Activated naive CD4-positive, alpha-beta T cell treated with anti-CD3 and anti-CD28 coated beads, Interleukin-2, amount 10 ng/mL, durations not matched to agents 7 days and 5 days (primary cell): ENCODE measurements around the gene SCUBE3.

ENCODE experiments used
- CTCF ChIA-PET: fragments of 350-600 bp; sonication (Branson Sonifier 250); formaldehyde crosslinking; loops from one replicate; lab custom pipeline; 2021; ENCODE audit warnings: antibody characterized with exemption; lab: Charles Lee
- DNase-seq: peaks from one replicate; pipeline ENCODE4 v3.0.0-alpha.2; 2020
- H3K27ac Mint-ChIP-seq: one replicate; pipeline ENCODE4 v1.8.0; 2021; ENCODE audit warnings: mild to moderate bottlenecking, moderate library complexity, mixed read lengths
- H3K27me3 Mint-ChIP-seq: one replicate; pipeline ENCODE4 v1.8.0; 2021; ENCODE audit warnings: mild to moderate bottlenecking, mixed read lengths
- H3K36me3 Mint-ChIP-seq: one replicate; pipeline ENCODE4 v1.8.0; 2021; ENCODE audit warnings: mixed read lengths
- H3K4me1 Mint-ChIP-seq: one replicate; pipeline ENCODE4 v1.8.0; 2021; ENCODE audit warnings: mixed read lengths
- H3K4me3 Mint-ChIP-seq: one replicate; pipeline ENCODE4 v1.8.0; 2021; ENCODE audit warnings: mild to moderate bottlenecking, moderate library complexity, mixed read lengths
- H3K9me3 Mint-ChIP-seq: one replicate; pipeline ENCODE4 v1.8.0; 2021; ENCODE audit warnings: mixed read lengths

Gene SCUBE3

DNA sequence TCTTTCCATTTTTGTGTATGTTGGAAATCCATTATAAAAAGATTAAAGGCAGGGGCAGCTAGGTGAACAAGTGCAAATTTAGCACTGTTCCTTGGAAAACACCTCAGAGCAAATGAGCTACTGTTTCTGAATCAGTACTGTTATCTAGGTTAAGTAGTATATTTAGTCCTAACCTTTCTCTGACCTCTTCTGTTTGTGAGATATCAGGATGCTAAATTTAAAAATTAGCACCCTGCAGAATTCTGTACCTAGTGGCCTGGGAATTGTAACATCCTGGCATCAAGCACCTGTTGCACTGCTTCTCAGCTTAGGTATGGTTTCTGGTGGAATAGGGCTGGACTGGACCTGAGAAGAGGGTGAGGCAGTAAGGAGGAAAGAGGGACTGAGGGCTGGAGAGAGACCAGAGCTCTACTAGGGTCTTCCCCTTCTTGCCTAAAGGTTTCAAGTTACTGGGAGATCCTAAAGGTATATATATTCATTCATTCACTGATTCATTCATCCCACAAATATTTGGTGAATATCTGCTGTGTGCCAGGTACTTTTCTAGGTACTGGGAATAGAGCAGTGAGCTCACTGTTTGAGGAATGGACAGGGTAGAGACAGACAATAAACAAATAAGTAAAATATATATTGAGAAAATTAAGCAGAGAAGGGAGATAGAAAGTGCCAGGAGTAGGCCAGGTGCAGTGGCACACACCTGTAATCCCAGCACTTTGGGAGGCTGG, 51.0 kb downstream of the SCUBE3 start:
- DNase-seq: no peak
- H3K27me3 Mint-ChIP-seq: no peaks in the 10 kb centered on the region
- CTCF ChIA-PET: interaction anchor here (1.8 kb wide), 1 partner anchor 23 kb away, joined by 3 read pairs; no protein-coding TSS in a partner anchor
- H3K9me3 Mint-ChIP-seq: no peaks in the 10 kb centered on the region
- peaks cover 36% of the 10 kb centered on the region for H3K4me1 Mint-ChIP-seq
- peaks cover 5% of the 10 kb centered on the region for H3K36me3 Mint-ChIP-seq
- H3K4me3 Mint-ChIP-seq: no peak overlapping the region
- H3K27ac Mint-ChIP-seq: no peak overlapping the region

DNA sequence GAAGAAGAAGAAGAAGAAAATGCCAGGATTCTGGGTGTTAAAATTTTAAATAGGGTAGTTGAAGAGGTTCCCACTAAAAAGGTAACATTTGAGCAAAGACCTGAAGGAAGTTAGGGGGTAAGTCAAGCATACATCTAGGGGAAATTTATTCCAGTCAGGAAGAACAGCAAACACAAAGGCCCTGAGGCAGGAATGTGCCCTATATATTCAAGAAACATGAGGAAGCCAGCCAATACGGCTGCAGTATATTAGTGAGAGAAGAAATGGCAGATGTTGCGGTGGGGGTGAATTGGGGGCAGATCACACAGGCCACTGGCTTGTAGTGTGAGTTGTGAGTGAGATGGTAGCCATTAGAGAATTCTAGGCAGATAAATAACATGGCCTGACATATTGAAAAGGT, 51.8 kb downstream of the SCUBE3 start:
- no peaks in the 10 kb centered on the region for H3K27me3 Mint-ChIP-seq
- no peaks in the 10 kb centered on the region for H3K9me3 Mint-ChIP-seq
- no peak overlapping the region for H3K4me3 Mint-ChIP-seq
- H3K4me1 Mint-ChIP-seq: peaks cover 29% of the 10 kb centered on the region
- no peak for DNase-seq
- H3K36me3 Mint-ChIP-seq: peaks cover 8% of the 10 kb centered on the region
- no peak overlapping the region for H3K27ac Mint-ChIP-seq
- CTCF ChIA-PET: no interaction called here

DNA sequence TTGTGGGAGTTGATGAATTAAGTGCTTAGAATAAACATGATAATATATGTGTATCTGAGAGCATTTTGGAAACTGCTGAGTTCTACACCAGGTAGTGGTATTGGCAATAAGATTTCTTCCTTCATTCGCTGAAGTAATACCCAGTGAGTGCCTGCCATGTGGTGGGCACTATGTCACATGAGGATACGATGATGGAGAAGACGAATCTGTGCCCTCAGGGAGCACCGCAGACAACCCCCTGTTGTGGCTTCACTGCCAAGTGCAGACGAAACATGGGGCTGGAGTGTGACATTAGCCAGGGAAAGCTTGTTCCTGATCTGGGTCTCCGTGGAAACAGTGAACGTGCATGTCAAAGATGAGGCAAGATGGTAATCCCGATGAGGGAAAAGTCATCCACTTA, 53.7 kb downstream of the SCUBE3 start:
- peaks cover 16% of the 10 kb centered on the region for H3K4me1 Mint-ChIP-seq
- CTCF ChIA-PET: interaction anchor here (1.0 kb wide), 1 partner anchor 9 kb away, joined by 3 read pairs; no protein-coding TSS in a partner anchor
- no peaks in the 10 kb centered on the region for H3K27me3 Mint-ChIP-seq
- no peaks in the 10 kb centered on the region for H3K9me3 Mint-ChIP-seq
- no peak overlapping the region for H3K4me3 Mint-ChIP-seq
- DNase-seq: no peak
- no peak overlapping the region for H3K27ac Mint-ChIP-seq
- peaks cover 7% of the 10 kb centered on the region for H3K36me3 Mint-ChIP-seq

DNA sequence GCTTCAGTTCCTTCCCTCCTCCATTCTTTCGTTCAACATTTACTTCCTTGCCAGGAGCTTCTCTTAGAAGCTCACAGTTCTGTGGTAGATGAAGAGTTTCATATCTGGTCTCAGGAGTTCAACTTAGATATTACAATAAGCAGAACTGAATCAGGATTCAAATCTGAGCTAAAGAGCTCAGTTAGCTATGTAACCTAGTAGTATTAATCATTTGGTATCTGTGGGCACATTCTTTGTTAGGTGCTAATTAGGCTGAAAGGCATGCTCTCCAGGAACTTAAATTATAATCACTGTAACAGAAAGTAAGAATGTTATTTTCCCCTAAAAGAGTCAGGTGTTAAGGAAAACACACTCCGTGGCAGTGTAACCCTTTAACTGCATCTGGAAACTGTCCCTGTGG, 54.1 kb downstream of the SCUBE3 start:
- H3K9me3 Mint-ChIP-seq: no peaks in the 10 kb centered on the region
- H3K4me1 Mint-ChIP-seq: peaks cover 12% of the 10 kb centered on the region
- DNase-seq: no peak
- no peaks in the 10 kb centered on the region for H3K27me3 Mint-ChIP-seq
- CTCF ChIA-PET: interaction anchor here (1.0 kb wide), 1 partner anchor 9 kb away, joined by 3 read pairs; no protein-coding TSS in a partner anchor
- H3K27ac Mint-ChIP-seq: no peak overlapping the region
- peaks cover 7% of the 10 kb centered on the region for H3K36me3 Mint-ChIP-seq
- H3K4me3 Mint-ChIP-seq: no peak overlapping the region

DNA sequence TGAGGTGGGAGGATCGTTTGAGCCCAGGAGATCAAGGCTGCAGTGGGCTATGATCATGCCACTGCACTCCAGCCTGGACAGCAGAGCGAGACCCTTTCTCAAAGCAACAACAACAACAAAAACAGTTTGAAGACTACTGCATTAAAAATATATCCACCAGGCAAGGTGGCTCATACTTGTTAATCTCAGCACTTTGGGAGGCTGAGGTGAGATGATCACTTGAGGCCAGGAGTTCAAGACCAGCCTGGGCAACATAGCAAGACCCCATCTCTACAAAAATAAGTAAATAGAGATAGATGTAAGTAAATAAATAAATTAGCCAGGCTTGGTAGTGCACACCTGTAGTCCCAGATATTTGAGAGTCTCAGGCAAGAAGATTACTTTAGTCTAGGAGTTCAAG, 58.2 kb downstream of the SCUBE3 start:
- peaks cover 4% of the 10 kb centered on the region for H3K4me1 Mint-ChIP-seq
- no peak for DNase-seq
- H3K27me3 Mint-ChIP-seq: no peaks in the 10 kb centered on the region
- H3K36me3 Mint-ChIP-seq: peaks cover 3% of the 10 kb centered on the region
- no peak overlapping the region for H3K27ac Mint-ChIP-seq
- no peaks in the 10 kb centered on the region for H3K9me3 Mint-ChIP-seq
- CTCF ChIA-PET: interaction anchor here (1.1 kb wide), 1 partner anchor 754 kb away, joined by 3 read pairs; no protein-coding TSS in a partner anchor
- H3K4me3 Mint-ChIP-seq: no peak overlapping the region

DNA sequence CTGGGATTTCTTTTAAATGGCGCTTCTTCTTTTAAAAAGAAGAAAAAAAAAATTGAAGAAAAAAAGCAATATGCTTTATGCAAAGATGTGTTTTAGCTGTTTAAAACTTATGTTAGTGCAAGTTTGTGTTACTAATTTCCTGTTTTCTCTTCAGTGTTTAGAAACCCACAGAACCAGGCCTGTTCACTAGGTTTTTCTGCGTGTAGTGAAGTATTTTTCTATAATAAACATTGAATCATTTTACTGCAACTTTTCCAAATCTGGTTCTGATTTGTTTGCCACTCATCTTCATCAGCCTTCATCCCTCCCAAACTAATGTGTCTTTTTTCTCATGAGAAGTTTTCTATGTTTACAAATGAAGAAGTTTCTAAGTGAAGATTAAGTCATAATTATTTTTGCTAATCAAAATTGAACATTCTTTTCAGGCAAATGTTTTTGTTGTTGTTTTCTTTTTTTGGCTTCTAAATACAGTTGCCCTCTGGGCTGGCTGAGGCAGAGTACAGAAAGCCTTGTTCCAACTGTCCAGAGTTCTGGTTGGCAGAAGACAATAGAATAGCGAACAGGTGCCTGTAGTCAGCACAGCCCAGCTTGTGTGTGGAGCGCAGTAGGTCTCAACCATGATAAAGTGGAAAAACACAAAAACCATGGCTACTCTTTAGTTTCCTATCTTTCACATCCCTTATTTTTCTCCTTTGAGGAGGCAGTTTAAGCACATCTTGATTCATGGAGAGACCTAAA, 60.2 kb downstream of the SCUBE3 start:
- Mint-ChIP-seq H3K27me3 (no peaks in the 10 kb centered on the region), H3K27ac (no peak overlapping the region), H3K4me1 (peaks cover 4% of the 10 kb centered on the region), H3K36me3 (peaks cover 3% of the 10 kb centered on the region), H3K4me3 (no peak overlapping the region), H3K9me3 (no peaks in the 10 kb centered on the region)
- no peak for DNase-seq
- CTCF ChIA-PET: interaction anchor here (1.3 kb wide), 1 partner anchor 21 kb away, joined by 3 read pairs; no protein-coding TSS in a partner anchor

DNA sequence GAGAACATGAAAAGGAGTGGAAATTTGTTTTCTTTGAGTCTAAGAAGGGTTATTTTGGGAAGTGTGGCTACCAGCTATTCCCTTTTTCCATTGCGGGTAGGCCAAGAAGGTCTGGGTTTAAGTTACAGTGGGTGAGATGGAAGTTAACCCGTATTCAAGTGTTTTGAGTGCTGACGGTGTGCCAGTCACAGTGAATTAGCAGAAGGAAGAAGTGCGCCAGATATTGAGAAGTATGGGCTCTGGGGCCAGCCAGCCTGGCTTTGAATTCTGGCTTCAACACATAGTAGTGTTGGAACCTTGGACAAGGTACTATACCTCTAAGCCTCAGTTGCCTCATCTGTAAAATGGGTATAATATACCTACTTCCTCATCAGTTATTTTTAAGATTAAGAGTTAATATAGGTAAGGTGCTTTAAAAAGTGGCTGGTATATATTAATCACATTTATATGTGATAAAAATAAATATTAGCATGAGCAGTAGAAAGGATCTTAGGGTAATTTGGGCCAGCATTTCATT, 62.0 kb downstream of the SCUBE3 start:
- Mint-ChIP-seq H3K36me3 (no peaks in the 10 kb centered on the region), H3K4me3 (no peak overlapping the region), H3K27ac (no peak overlapping the region), H3K4me1 (peaks cover 3% of the 10 kb centered on the region), H3K27me3 (no peaks in the 10 kb centered on the region), H3K9me3 (no peaks in the 10 kb centered on the region)
- CTCF ChIA-PET: interaction anchor here (0.6 kb wide), 1 partner anchor 183 kb away, joined by 3 read pairs; no protein-coding TSS in a partner anchor
- no peak for DNase-seq

DNA sequence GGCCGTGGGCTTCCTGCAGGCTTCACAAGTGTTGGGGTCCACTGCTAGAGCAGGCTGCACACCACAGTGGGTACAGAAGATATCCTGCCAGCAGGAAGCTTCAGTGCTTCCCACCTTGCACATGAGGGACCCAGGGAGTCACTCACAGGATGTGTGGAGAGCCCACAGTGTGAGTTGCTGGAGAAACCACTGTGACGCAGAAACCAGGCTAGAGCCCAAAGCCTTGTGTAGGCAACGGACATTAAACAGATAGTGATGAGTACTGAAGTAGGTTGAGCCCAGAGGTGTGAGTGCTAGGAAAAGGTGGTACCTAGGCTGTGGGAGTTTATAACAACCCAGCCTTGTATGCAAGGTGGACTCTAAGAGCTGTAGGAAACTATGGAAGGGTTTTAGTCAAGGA, 65.0 kb downstream of the SCUBE3 start:
- Mint-ChIP-seq H3K4me1 (peaks cover 3% of the 10 kb centered on the region), H3K4me3 (no peak overlapping the region), H3K36me3 (peaks cover 15% of the 10 kb centered on the region), H3K27ac (no peak overlapping the region), H3K9me3 (no peaks in the 10 kb centered on the region), H3K27me3 (no peaks in the 10 kb centered on the region)
- CTCF ChIA-PET: interaction anchor here (0.7 kb wide), 1 partner anchor 15 kb away, joined by 4 read pairs; no protein-coding TSS in a partner anchor
- DNase-seq: no peak

DNA sequence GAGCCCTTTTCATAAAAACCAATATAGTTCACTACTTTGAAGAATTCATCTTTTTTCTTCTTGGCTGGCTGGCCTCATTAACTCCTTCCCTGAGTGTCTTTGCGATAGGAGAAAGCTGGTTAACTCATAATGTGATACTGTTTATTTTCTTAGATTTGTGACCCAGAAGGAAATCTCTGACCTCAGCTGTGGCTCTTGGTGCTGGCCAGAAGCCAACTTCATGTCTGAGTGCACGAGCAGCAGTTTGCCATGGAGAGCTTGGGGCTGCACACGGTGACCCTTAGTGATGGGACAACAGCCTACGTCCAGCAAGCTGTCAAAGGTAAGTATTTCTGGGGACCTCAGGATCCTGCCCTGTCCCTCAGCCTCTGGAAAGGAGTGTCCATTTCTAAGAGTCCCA, 67.1 kb downstream of the SCUBE3 start:
- CTCF ChIA-PET: interaction anchor here (1.5 kb wide), 1 partner anchor 9 kb away, joined by 3 read pairs; no protein-coding TSS in a partner anchor
- H3K4me1 Mint-ChIP-seq: no peaks in the 10 kb centered on the region
- no peaks in the 10 kb centered on the region for H3K9me3 Mint-ChIP-seq
- no peak overlapping the region for H3K4me3 Mint-ChIP-seq
- no peak for DNase-seq
- peaks cover 23% of the 10 kb centered on the region for H3K36me3 Mint-ChIP-seq
- H3K27ac Mint-ChIP-seq: no peak overlapping the region
- no peaks in the 10 kb centered on the region for H3K27me3 Mint-ChIP-seq

DNA sequence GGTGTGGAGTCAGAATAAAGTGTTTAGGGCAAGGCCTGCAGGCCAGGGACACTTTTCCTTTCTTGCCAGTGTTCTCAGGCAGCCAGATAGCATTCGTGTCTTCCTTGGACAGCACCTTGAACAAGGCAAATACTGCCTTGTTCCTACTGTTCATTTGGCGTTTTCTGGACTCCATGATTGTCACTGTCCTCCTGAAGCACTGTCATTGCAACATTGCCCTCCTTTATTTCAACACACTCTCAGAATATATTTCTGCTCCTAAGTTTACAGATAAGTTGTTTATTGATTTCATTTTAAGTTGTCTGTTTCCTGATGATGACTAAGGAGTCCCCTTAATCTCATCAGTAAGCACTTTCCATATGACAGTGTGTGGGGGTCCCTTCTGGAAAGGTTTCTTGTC, 68.7 kb downstream of the SCUBE3 start:
- CTCF ChIA-PET: interaction anchor here (2.2 kb wide), 1 partner anchor 11 kb away, joined by 7 read pairs; no protein-coding TSS in a partner anchor
- DNase-seq: no peak

DNA sequence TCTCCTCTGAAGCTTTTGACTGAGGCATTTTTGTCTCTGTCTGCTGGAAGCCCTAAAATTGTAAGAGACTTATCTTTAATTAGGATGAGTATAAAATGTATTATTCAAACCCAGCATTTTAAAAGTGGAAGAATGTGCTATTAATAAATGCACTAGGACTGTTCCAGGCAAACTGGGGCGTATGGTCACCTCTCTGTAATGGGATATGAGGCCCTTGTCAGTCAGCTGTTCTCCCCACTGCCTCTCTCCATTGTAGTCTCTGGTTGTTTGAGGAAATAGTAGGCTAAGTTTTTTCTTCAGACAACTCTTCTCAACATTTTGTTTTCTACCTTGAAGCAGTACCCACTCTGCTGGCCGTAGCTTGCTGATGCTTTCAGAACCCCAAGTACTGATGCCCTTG, 69.6 kb downstream of the SCUBE3 start:
- CTCF ChIA-PET: interaction anchor here (2.2 kb wide), 1 partner anchor 10 kb away, joined by 7 read pairs; no protein-coding TSS in a partner anchor
- no peak overlapping the region for H3K4me3 Mint-ChIP-seq
- H3K36me3 Mint-ChIP-seq: peaks cover 38% of the 10 kb centered on the region
- no peaks in the 10 kb centered on the region for H3K27me3 Mint-ChIP-seq
- DNase-seq: no peak
- no peak overlapping the region for H3K27ac Mint-ChIP-seq
- no peaks in the 10 kb centered on the region for H3K9me3 Mint-ChIP-seq
- no peaks in the 10 kb centered on the region for H3K4me1 Mint-ChIP-seq

More for the DNA sequence above, 68.7 kb downstream of the SCUBE3 start:
- Mint-ChIP-seq H3K27ac (no peak overlapping the region), H3K36me3 (peaks cover 33% of the 10 kb centered on the region), H3K4me3 (no peak overlapping the region), H3K4me1 (no peaks in the 10 kb centered on the region), H3K9me3 (no peaks in the 10 kb centered on the region), H3K27me3 (no peaks in the 10 kb centered on the region)

DNA sequence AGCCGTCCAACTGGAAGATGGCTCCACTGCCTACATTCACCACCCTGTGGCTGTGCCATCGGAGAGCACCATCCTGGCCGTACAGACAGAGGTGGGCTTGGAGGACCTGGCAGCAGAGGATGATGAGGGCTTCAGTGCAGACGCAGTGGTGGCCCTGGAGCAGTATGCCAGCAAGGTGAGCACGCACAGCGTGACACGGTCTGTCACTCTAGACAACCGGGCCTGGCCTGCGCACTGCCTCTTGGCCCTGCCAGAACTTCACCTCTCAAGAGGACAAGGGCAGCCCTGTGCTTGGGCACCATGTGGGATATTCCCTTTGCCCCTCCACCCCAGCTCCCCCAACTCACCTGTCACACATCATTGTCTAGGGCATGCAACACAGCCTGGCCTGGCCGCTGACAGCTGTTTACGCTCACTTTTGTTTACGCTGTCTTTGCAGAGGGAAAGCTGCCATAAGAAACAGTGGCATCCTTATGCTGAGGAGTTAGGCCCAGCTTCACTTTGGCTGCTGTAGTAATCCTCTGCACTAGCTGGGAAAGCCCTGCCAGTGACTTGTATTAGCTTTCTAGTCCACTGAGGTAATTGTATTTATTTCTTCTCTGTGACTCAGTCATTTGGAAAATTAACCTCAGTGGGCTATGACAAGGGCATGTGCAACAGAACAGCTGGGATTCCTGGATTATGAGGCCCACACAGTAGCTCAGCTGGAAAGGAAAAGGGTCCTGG, 74.1 kb downstream of the SCUBE3 start:
- no peak overlapping the region for H3K27ac Mint-ChIP-seq
- H3K4me3 Mint-ChIP-seq: no peak overlapping the region
- H3K9me3 Mint-ChIP-seq: no peaks in the 10 kb centered on the region
- no peak for DNase-seq
- CTCF ChIA-PET: interaction anchor here (3.0 kb wide), 1 partner anchor 9 kb away, joined by 16 read pairs; the partner anchor contains the start of gene DEF6
- H3K36me3 Mint-ChIP-seq: peaks cover 43% of the 10 kb centered on the region
- no peaks in the 10 kb centered on the region for H3K27me3 Mint-ChIP-seq
- no peaks in the 10 kb centered on the region for H3K4me1 Mint-ChIP-seq

DNA sequence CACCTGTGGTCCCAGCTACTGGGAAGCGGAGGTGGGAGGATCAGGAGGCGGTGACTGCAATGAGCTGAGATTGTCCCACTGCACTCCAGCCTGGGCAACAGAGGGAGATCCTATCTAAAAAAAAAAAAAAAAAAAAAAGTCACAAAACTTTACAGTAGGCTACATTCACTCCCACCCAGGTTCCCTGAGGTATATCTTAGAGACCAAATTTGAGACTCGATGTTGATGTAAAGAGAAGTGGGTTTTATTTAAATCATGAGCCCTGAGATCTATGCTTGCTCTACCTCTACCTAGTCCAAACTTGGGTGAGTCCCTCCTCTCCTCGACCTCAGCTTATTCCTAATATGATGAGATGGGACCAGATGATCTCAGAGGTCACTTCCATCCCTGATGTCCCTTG, 75.1 kb downstream of the SCUBE3 start:
- Mint-ChIP-seq H3K36me3 (peaks cover 38% of the 10 kb centered on the region), H3K27ac (no peak overlapping the region), H3K9me3 (no peaks in the 10 kb centered on the region), H3K4me3 (no peak overlapping the region), H3K27me3 (no peaks in the 10 kb centered on the region), H3K4me1 (no peaks in the 10 kb centered on the region)
- no peak for DNase-seq
- CTCF ChIA-PET: interaction anchor here (1.0 to 3.0 kb wide), 4 partner anchors 8 to 160 kb away, joined by 3 to 16 read pairs (median 4); partner anchors contain the start of gene DEF6
